Measurements from ENCODE around the gene PSME3. TPM values are rescaled to one million over a fixed set of nuclear protein-coding genes. Genes with fewer than 3 reads are reported as not detected.
"Not testable (repeated sequence)": the region's sequence is repeated elsewhere in the genome, so short reads cannot be mapped to it uniquely, and the experiment has no call there.

Gene PSME3
- total RNA-seq, 1 donor from 2014 or later, result 125 TPM

GRCh38 chr17:42849031-42849430, 15.8 kb downstream of the PSME3 start:
- intact Hi-C loops (cut with micrococcal nuclease), result no loop called here

GRCh38 chr17:42849451-42850181, 16.4 kb downstream of the PSME3 start:
- intact Hi-C loops (cut with micrococcal nuclease), result no loop called here

DNA sequence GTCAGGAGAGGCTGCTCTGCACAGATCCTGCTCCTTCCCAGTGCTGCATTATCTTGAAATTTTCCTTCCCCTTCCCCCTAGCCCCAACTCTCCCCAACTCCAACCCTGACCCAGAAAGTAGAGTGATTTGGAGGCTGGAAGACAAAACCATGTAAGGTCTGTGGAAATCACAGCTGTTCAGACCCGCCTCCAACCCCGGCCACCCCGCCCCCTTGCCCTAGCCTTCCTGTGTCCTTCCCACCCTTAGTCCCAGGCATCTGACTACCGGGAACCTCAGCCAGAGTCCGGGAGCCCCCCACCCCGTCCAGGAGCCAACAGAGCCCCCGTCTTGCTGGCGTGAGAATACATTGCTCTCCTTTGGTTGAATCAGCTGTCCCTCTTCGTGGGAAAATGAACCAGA, 17.8 kb downstream of the PSME3 start, which contains the start of gene AOC3:
TSS of gene AOC3 (plus strand) at position 246 of the 400 bp plus-strand sequence. CDS start at position 391, 145 bp downstream.
- intact Hi-C loops (cut with micrococcal nuclease), result no loop called here

- intact Hi-C loops (cut with micrococcal nuclease), result not testable (repeated sequence)
These were observed 18.4 kb downstream of the PSME3 start for GRCh38 chr17:42851371-42852240.

- intact Hi-C loops (cut with micrococcal nuclease), result no loop called here
These were observed 19.2 kb downstream of the PSME3 start for GRCh38 chr17:42852351-42852750.

DNA sequence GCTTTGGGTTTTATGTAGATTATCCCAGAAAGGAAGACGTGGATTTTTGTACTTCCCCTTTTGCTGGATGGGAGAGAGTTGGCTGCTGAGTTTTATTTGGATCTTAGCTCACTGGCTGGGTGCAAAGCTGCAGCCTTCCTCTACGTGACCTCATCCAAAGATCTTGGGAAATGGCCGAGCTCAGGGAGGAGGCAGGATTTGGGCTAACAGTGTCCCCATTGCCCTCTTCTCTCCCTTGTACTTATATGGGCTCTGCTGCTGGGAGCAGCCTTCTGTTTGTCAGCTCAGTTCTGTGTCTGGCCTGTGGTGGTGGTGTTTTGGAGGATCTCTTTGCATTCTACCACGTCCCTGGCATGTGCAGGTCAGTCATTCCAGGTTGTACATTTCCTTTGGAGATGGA, 19.8 kb downstream of the PSME3 start:
- intact Hi-C loops (cut with micrococcal nuclease), result no loop called here

- intact Hi-C loops (cut with micrococcal nuclease), result no loop called here
These were observed 20.4 kb downstream of the PSME3 start for GRCh38 chr17:42853597-42853967.

- intact Hi-C loops (cut with micrococcal nuclease), result no loop called here
These were observed 21.0 kb downstream of the PSME3 start for GRCh38 chr17:42853968-42854790.

GRCh38 chr17:42855048-42855596, 21.9 kb downstream of the PSME3 start:
- intact Hi-C loops (cut with micrococcal nuclease), result no loop called here

- intact Hi-C loops (cut with micrococcal nuclease), result not testable (repeated sequence)
These were observed 22.9 kb downstream of the PSME3 start for GRCh38 chr17:42856093-42856492.

DNA sequence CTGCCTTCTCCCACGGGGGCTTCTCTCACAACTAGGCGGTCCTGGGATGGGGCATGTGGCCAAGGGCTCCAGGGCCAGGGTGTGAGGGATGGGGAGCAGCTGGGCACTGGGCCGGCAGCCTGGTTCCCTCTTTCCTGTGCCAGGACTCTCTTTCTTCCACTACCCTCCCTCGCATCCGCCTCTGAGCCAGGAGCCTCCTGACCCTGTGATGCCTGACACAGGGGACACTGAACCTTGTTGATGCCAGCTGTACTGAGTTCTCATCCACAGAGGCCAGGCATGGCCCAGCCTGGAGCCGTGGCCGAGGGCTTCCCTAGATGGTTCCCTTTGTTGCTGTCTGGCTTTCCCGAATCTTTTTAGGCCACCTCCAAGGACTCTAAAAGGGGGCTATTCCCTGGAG, 23.3 kb downstream of the PSME3 start:
- intact Hi-C loops (cut with micrococcal nuclease), result not testable (repeated sequence)

- intact Hi-C loops (cut with micrococcal nuclease), result no loop called here
These were observed 24.2 kb downstream of the PSME3 start for GRCh38 chr17:42857389-42857788.

- intact Hi-C loops (cut with micrococcal nuclease), result no loop called here
These were observed 32.5 kb downstream of the PSME3 start for GRCh38 chr17:42865638-42866094.

DNA sequence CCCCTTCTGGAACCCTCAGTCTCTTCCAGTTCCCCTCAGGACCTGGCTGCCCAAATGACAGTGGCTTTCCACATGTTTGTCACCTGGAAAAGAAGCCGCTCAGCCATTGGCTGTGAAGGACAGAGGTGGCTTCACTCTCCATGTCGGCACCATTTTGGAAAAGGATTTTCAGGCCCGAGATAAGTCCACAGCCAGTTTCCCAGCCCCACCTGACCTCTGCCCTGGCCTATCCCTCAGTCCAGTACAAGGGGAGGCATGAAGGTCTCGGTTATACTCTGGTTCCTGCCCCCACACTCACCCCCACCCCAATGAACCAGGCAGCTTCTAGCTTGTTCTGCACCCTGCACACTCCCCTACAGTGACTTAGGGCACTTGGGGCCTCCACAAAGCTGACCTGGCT, 33.0 kb downstream of the PSME3 start:
- intact Hi-C loops (cut with micrococcal nuclease), result no loop called here

DNA sequence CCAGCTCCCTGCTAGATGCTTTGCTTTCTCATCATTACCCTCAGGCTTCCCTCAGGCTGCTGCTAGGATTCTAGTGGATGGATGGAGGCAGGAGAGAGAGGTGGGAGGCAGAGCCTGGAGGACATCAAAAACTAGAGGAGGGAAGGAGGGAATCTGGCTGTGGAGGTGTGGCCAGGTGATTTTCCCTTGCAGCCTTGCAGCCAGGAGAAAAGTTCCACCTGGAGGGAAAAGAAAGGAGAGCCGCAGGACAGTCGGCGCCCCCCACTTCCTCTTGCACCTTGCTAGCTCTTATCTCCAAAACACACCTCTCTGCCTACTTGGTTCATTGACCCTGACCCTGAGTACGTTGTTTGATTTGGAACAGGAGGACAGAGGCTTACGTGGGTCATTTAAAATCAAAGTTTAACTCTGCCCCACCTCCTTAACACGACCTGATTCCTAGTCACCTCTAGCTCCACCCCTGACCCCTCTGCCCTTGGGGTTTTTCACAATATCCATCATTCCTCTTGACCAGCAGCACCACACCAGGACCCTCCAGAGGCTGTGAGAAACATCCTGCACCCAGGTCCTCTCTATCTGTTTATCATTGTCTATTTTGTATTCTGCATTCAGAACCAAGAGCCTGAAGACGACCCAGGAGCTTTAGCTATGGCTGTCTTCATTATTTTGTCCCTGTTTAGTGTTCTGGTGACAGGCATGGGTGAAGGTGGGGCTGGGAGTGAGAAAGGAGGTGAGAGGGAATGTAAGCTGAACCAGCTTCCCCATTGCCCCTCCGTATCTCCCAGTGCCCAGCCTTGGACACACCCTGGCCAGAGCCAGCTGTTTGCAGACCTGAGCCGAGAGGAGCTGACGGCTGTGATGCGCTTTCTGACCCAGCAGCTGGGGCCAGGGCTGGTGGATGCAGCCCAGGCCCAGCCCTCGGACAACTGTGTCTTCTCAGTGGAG, 33.7 kb downstream of the PSME3 start:
- intact Hi-C loops (cut with micrococcal nuclease), result no loop called here

GRCh38 chr17:42867694-42868261, 34.6 kb downstream of the PSME3 start:
- intact Hi-C loops (cut with micrococcal nuclease), result not testable (repeated sequence)

- intact Hi-C loops (cut with micrococcal nuclease), result no loop called here
These were observed 35.1 kb downstream of the PSME3 start for GRCh38 chr17:42868338-42868737.

DNA sequence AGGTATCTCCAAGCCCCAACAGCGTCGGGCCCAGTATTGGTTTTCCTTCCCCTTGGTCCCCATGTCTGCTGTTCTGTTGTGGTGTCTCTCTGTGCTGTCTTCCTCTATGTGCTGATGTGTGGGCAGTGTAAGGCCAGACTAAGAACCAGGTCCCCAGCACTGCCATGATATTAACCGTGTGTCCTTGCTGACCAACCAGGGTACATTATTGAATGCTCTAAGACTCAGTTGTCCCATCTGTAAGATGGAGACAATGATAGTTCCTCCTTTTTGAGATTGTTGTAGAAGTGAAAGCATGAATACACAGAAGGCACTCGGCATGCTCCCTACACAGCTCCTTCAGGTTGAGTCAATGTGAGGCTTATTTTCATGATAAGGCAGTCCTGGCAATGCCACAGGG, 38.5 kb downstream of the PSME3 start:
- intact Hi-C loops (cut with micrococcal nuclease), result no loop called here

DNA sequence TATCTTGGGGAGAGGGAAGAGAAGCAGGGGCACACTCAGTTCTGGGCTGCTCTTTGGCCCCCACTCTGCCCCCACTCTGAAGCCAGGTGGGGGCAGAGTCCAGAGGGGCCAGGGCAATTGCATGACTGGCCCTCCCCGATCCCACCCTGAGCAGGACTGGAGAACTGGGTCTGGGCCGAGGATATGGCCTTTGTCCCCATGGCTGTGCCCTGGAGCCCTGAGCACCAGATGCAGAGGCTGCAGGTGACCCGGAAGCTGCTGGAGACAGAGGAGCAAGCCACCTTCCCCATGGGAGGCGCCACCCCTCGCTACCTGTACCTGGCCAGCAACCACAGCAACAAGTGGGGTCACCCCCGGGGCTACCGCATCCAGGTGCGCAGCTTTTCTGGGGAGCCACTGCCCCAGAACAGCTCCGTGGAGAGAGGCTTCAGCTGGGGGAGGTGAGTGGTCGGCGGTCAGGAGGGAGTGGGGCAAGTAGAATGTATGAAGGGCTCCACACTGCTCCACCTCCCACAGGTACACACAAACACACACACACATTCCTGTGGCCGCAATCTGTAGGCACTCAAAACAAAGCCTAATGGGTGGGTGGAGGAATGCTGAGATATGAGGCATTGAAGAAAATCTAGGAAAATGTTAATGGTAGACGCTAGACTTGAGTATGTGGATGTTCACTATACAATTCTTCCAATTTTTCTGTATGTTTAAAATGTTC, 39.2 kb downstream of the PSME3 start:
- intact Hi-C loops (cut with micrococcal nuclease), result no loop called here

All from T-helper 1 cell treated with Interleukin-12 subunit alpha and Interleukin-12 subunit beta and Interleukin-4 antibody, amounts not matched to agents 30 ng/mL and 1 ng/mL, for 36 hours (primary cell).